GM19455 (cell line): ENCODE data around the gene PHKB.

Experiments used
- ATAC-seq: cut with Tn5 transposase; IDR thresholded peaks from one replicate; pipeline ENCODE4 v1.9.1; 2021; ENCODE audit not compliant: unreplicated experiment

PHKB gene

DNA sequence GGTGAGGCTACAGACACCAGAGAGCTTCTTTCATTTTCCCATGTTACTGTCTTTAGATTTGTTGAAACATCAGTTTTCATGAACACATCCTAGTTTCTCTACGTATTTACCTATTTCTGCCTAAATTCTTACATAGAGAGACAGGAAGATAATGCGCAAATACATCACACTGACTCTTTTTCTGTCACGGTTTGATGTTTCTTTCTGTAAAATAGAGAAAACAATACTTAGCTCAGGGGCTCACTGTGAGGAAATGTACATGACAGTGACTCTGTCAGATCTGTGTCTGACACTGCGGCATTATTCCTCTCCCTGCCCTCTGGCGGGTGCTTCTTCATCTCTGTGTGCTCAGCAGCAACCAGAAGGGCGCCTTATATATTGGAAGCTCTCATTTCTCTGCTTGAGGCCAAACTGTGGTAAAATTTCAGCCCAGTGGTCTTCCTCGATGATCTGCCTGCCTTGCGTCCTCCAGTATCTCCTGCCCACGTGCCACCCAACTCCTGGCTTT lies 264.1 kb downstream of the PHKB start:
- ATAC-seq = no peak

DNA sequence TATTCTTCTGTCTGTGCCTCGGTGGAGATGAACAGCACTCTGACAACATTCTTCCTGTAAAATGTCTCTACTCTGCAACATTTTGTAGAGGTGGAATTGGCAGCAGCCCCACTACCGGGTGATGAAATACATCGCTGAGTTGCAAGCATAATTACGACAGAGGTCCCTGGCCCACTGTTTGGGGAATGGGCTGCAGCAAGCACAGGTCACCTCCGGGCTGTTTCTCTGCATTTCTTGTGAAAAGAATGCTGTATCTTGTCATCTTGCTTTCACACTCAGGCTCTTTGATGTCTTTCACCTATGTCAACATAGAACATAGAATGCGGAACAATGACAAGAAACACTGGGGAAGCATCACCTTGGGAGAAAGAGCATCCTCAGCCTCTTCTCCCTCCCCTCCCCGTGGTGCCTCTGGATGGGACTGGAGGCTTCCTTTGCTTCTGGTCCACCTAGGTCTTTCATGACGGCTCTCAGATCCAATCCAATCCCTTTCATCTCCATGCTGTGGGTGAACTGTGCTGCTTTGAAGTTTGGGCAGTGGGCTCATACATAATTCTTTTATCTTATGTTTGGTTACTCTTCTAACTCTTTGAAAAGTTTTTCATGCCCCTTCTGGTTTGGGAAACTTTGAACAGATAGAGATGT lies 265.0 kb downstream of the PHKB start:
- ATAC-seq = no peak

DNA sequence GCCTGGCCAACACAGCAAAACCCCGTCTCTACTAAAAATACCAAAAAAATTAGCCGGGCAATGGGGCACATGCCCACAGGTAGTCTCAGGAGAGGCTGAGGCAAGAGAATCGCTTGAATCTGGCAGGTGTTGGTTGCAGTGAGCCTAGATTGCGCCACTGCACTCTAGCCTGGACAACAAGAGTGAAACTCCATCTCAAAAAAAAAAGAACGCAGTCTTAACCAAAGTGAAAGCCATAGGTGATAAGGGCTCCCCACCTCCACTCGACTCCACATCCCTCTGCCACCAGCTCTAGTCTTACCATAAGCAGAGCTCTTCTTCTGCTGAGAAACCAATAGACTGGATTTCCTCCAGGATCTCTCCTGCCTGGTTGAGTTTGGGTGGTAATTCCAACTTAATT lies 266.0 kb downstream of the PHKB start:
- no peak for ATAC-seq

DNA sequence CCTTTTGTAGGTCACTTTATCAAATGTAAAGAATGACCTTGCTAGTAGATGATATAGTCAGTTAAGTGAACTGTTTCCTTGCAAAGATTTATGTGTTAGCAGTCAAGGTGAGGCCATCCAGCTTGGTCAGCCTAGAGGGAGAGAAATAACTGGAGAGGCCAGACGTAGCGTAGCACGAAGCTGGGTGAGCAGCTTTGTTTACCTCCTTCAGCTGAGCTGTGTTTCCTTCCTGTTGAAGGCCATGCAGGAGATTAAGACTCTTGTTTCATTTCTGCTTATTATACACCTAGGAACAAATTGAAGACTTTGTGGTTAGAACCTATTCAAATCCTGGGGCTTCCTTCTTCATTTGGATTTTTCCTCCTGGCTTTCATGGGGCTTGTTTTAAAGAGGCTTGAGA lies 267.1 kb downstream of the PHKB start:
- ATAC-seq = no peak

DNA sequence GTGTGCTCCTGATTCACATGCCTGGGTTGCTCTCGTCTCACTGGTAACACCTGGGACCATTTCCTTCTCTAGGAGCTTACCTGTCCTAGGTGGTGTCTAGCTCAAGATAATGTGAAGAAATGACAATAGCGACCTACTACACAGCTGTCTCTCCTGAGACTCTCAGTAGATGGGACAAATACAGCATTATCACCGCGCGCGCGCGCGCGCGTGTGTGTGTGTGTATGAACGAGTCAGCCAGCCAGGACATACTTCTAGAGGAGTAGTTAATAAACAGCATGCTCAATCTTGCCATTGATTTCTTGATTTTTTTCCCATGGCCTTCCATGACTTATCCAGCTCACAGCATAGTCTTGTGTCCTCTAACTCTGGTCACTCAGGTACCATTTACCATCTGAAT lies 268.6 kb downstream of the PHKB start:
- ATAC-seq = no peak

DNA sequence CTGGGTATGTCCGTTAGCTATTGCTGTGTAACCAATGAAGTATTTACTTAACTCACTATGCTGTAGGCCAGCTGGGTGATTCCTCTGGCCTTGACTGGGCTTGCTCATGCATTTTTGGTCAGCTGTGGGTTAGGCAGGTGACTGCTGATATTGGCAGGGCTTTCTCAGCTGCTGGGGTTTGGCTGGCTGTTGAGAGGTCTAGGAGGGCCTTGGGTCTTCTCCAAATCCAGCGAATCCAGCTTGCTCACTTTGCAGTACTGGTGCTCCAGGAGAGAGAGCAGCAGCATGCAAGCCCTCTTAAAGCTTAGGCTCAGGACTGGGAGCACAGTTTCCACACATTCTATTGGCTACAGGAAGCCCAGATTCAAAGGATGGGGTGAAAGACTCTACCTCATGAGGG lies 270.1 kb downstream of the PHKB start:
- no peak for ATAC-seq

DNA sequence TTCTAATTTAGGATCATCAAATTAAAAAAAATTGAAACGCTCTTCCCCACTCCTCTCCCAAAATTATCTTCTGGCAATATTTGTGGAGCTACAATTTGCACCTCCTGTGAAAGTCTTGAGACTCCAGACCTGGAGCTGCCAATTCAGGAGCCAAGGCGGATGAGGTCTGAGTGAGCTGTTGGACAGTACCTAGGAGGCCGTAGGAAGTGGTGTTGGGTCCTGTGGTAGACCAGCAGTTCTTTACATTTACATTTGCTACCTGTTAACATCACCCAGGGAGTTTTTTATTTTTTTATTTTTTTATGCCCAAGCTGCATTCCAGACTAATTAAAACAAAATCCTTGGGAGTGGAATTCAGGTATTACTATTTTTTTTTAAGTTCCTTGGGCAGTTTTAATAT lies 271.0 kb downstream of the PHKB start:
- ATAC-seq = no peak

DNA sequence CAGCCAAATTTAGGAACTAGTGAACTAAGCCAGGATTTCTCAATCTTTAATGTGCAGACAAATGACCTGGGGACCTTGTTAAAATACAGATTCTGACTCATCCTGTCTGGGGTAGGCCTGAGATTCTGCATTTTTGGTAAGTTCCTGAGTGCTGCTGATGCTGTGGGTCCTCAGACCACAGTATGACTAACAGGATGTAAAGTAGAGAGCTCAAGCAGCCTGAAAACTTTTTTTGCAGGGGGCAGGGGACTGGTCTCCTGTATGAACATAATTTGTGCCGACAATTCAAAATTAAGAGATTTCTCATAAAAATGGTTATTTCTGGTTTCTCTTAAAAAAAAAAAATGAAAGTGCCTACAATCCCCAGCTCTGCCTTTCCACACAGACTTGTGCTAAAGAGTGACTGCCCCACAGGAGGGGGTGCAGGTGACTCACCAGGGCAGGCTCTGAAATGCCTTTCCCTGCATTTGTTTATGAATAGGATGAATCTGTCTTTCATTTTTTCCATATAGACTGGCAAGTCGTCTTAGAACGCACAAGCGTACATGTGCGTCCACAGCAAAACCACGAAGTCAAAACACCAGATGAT lies 271.5 kb downstream of the PHKB start:
- no peak for ATAC-seq

DNA sequence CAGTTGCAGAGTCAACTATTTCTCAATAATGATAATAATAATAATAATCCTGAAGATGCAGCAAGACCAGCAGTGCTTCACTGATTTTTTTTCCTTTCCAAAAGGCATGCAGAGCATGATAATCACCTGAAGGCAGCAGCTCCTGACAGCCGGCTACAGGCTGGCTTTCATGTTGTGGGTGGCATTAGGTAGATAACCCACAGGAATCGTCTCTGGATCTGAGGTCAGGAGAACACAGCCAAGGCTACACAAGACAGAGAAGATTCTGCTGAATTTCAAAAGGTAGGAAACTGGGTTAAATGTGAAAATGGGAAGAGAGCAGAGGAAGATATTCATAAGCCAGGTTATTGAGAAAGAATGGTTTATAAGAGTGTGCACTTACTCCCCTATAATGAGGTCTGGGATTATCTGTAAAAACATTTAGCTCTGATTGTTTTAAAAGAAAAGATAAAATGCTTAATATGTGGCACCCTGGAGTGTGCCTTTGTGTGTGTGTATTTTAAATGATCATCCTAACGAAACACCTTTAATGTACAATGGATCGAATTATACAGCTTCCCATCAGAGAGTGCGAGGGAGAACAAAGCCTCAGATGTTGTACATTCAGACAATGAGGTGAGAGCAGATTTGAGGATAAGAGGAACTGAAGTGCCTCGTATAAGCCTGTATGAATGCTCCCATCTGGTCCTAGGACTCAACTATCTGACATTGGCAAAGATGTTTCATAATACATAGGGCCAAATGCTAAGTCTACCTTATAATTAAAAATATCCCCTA lies 273.1 kb downstream of the PHKB start:
- no peak for ATAC-seq

DNA sequence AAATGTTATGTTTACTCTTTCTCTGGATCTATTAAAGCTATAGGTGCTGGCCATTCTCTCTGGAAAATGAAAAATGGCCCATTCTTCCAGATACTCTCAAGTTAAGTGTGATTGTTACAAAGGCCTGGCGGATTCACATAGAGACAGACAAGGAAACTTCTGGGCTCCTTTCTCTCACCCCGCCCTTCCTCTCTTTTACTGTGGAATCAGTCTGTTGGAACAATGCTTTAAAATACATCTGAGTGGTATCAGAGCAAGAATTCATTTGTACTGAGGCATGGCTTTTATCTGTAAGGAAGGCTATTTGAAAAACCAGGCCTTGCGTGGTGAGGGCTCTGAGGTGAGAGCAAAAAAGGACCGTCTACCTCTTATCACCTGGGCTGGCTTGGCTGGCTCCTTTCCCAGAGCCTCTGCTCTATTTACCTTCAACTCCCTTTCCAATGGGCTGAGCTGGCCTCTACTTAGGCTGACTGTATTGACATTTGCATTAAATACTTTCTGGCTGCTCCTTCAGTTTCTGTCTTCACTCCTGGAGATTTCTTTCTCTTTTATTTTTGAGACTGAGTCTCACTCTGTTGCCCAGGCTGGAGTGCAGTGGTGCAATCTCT lies 274.0 kb downstream of the PHKB start:
- no peak for ATAC-seq

DNA sequence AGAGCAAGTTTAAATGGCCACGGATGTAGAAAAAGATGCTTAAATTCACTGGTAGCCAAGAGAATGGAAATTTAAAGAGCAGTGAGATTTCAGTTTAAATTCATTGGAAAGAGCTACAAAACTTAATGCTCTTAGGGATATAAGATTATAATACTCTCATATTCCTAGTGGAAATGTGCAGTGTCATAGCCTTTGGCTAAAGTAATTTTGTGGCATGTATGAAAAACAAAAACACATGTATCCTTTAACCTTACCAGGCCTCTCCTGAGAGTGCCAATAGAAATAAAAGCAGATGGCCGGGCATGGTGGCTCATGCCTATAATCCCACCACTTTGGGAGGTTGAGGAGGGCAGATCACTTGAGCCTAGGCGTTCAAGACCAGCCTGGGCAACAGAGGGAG lies 289.2 kb downstream of the PHKB start:
- no peak for ATAC-seq
